H1 (cell line): Measurements from ENCODE around the gene MPP3.

ENCODE experiments used
- CBX8 ChIP-seq: fragments of 300-800, 300-1000 bp; sonication (generic); IDR thresholded peaks from 2 replicates; pipeline ENCODE4 v1.7.1; 2016; ENCODE audit warnings: low read depth, low read length, borderline replicate concordance
- CEBPB ChIP-seq: IDR thresholded peaks from 2 replicates; pipeline ENCODE4 v1.6.1; 2012; ENCODE audit warnings: low read depth, low read length
- CTCF ChIP-seq, 3 experiments: IDR thresholded peaks; 1 replicate in 2 of 3; 2 replicates in 1 of 3; pipeline versions ENCODE4 v1.5.1 to v1.6.1; 2011; ENCODE audit warnings: low read length in 3 of 3, mild to moderate bottlenecking in 3 of 3, inconsistent platforms in 2 of 3, low read depth in 1 of 3, moderate library complexity in 1 of 3; ENCODE audit not compliant: insufficient read depth in 1 of 3; ENCODE audit errors: control extremely low read depth in 1 of 3
- EZH2 ChIP-seq: fragments of 200-600 bp; sonication (generic); IDR thresholded peaks from 2 replicates; pipeline ENCODE4 v1.7.1; 2012; ENCODE audit warnings: low read depth, mild to moderate bottlenecking, moderate library complexity, low read length, inconsistent platforms; ENCODE audit not compliant: severe bottlenecking
- GABPA ChIP-seq: IDR thresholded peaks from 2 replicates; pipeline ENCODE4 v1.6.1; 2011; ENCODE audit warnings: mild to moderate bottlenecking, low read length, moderate library complexity, borderline replicate concordance; ENCODE audit not compliant: insufficient read depth
- JUN ChIP-seq: IDR thresholded peaks from 2 replicates; pipeline ENCODE4 v1.6.1; 2011; ENCODE audit warnings: low read depth, mild to moderate bottlenecking, improper control_type of control experiment, low read length
- JUND ChIP-seq: IDR thresholded peaks from 2 replicates; pipeline ENCODE4 v1.6.1; 2011; ENCODE audit warnings: mild to moderate bottlenecking, improper control_type of control experiment, low read length
- MAX ChIP-seq: IDR thresholded peaks from 2 replicates; pipeline ENCODE4 v1.6.1; 2012; ENCODE audit warnings: inconsistent platforms
- POLR2A ChIP-seq, 2 experiments: IDR thresholded peaks; 1 replicate in 1 of 2; 2 replicates in 1 of 2; pipeline ENCODE4 v1.6.1; 2011; ENCODE audit warnings: low read depth in 2 of 2, low read length in 2 of 2, mild to moderate bottlenecking in 2 of 2; ENCODE audit errors: control extremely low read depth in 1 of 2
- POLR2AphosphoS5 ChIP-seq: IDR thresholded peaks from 2 replicates; pipeline ENCODE4 v1.6.1; 2011; ENCODE audit warnings: low read depth, low read length
- RNF2 ChIP-seq: fragments of 200-900, 300-1000 bp; sonication (generic); IDR thresholded peaks from 2 replicates; pipeline ENCODE4 v1.7.1; 2016; ENCODE audit warnings: borderline replicate concordance, low read depth, mild to moderate bottlenecking, antibody characterized with exemption, low read length; ENCODE audit not compliant: poor library complexity, severe bottlenecking; ENCODE audit errors: missing control alignments
- SIX5 ChIP-seq: IDR thresholded peaks from 2 replicates; pipeline ENCODE4 v1.6.1; 2011; ENCODE audit warnings: mild to moderate bottlenecking, low read depth, low read length
- TCF12 ChIP-seq: IDR thresholded peaks from 2 replicates; pipeline ENCODE4 v1.6.1; 2011; ENCODE audit warnings: low read depth, mild to moderate bottlenecking, low read length

- no peak for TF ChIP-seq JUND
- no peak for TF ChIP-seq JUN
- TF ChIP-seq POLR2A (IDR thresholded peaks at IDR 0.05; ENCODE audit: control extremely low read depth in 1 of 2, low read depth in 2 of 2, low read length in 2 of 2), result no peak
- TF ChIP-seq CTCF (IDR thresholded peaks at IDR 0.05; ENCODE audit: control extremely low read depth in 1 of 3, insufficient read depth in 1 of 3, low read depth in 1 of 3, low read length in 3 of 3), result no peak
- TF ChIP-seq TCF12, result no peak
- TF ChIP-seq RNF2, result no peak
- TF ChIP-seq GABPA, result no peak
- no peak for TF ChIP-seq MAX
- no peak for TF ChIP-seq CEBPB
- no peak for TF ChIP-seq CBX8
- no peak for TF ChIP-seq EZH2
- no peak for TF ChIP-seq POLR2AphosphoS5
- no peak for TF ChIP-seq SIX5
These were observed 24.9 kb downstream of the MPP3 start for GRCh38 chr17:43808076-43808475.
